ENCODE results near the gene TGFBI.
"Not testable (repeated sequence)": the region's sequence is repeated elsewhere in the genome, so short reads cannot be mapped to it uniquely, and the experiment has no call there.

Gene TGFBI

DNA sequence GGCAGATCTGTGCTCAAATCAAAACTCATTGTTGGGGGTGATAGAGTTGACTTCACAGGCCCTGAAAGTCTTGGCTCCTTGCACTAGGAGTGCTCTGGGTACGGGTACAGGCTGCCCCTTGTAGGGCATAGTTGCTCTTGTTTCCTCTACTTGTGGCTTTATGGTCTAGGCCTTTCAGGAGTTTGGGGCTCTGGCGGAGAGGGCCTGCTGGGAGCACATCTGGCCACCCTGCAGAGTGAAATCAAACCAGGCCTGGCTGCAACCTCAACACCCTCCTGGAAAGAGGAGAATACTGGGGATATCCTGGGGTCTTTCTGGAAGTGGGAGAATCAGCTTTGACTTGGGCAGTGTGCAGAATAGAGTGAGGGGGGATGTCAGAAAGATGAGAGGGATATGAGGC lies 1.5 kb downstream of the TGFBI start:
- DNase-seq: no peak

DNA sequence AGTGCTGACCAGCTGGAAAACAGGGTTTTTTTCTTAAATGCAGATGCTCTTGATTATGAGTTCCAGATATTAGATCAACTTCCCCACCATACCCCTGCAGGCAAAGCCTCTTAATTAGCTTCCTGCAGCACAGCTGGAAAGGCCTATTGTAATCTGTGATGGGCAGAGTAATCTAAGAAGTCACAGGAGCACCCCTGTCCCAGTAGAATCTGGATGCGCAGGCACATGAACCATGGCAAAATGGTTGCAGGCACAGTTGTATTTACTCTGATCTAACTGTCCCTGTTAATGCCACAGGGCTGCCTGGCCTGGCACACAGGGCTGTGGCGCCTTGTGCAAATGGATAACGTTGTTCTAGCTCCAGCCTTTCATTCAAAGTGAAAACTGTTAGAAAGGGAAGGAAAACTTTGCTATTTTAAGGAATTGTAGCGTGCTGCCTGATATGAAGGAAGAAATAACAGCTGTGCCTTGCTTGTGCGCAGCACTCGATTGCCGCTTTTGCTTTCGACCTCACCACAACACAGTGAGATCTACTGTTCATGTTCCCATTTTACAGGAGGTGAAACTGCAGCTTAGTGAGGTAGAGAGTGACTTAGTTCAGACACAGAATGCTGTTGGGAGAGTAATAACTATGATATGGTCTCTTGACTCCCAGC lies 2.3 kb downstream of the TGFBI start:
- DNase-seq: no peak

DNA sequence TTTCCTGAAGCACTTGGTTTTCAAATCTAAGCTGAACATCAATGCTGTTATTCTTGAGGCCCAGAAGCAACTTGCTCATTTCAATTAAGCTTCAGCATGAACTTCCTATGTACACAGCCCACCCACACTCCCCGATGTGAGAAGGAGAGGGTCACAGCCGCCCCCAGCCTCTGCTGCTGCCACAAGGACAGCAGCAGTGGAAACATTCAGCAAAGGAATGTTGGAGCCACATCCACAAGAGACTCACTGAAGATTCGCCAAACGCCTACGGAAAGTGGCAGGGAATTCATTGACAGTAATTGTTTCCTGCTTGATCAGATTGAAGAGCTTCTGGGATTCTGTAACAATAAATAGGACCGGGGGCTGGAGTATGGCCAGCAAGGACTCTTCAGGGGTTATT lies 2.9 kb downstream of the TGFBI start:
- no peak for DNase-seq

DNA sequence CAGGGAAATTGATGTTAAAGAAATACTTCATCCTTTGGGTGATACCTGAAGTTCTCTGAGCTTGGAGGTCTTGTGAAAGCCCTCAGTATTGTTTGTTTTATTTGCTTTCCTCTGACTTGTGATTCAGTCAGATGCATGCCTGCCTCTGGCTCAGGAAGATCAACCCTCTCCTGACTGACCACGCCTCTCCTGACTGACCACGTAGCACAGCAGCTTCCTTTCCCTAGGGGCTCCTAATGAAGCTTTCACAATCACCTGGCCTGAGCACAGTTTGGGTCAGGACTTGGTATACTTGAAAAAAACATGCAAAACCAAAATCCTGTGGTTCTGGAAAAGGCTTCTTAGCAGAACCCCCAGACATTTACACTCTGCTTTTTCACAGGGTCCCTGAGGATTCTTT lies 3.8 kb downstream of the TGFBI start:
- DNase-seq: no peak

DNA sequence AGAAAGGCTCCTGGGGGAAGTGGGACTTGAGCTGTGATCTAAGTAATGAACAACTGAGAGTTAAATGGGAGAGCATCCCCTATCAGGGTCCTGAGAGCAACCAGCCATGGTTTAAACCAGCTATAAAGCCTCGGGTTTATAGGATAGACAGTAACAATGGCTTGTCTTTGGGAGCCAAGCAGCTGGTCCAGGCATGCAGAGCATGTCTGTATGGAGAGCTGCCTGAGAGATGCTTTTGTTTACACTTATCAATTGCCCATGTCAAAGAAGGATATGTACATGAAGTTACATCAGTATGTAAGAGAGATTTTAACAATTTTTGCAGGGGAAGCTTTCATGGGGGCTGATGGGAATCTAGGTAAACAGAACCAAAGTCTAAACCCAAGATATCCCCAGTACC lies 4.4 kb downstream of the TGFBI start:
- DNase-seq: no peak

DNA sequence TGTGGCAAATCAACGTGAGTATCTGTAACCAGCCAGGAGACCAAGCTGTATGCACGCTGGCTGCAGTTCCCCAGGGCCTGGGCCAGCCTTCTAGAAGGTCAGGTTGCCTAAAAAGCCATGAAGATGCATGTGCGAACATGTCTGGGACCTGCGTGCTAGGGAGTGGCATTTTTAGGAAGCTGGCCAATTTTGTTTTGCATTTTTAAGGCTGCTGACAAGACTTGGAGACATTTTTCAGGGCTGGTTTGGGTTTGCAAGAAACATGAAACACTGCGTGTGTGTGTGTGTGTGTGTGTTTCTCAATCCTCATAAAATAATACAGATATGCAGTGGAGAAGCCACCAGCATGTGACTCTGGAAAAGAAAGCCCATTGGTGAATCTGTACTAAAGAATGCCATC lies 5.1 kb downstream of the TGFBI start:
- DNase-seq: no peak

DNA sequence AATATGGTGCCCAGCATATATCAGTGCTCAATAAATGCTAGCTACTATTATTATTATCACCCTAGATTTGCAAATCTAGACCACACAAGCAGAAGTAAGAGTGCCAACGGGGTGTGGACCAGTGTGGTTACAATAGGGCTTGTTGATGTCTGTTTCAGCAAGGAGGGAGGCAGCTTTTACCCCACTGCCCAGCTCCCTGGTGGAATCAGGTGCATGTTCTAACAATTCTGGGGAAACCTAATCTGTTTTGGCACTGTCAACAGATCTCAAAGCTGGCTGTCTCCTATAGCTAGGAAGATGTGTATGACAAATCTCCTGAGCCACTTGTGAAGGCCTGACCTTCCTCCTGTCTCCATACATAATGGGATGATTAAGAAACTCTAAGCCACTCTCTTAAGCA lies 5.7 kb downstream of the TGFBI start:
- no peak for DNase-seq

DNA sequence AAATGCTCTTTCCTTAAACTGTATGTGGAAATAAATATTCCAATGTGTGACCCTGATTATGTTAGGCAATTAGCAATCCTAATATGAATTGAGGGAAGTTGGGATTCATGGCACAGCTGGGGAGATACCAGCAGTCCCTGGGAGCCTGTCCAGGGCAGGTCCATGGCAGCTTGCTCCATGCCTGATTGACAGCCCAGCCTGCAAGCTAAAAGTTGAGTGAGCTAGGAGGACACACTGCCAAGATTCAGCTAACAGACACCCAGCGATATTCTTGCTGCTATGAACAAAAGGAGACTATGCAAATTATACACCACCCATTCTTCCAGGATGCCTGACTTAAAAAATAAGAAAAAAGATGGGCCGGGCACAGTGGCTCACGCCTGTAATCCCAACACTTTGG lies 6.2 kb downstream of the TGFBI start:
- DNase-seq: no peak

DNA sequence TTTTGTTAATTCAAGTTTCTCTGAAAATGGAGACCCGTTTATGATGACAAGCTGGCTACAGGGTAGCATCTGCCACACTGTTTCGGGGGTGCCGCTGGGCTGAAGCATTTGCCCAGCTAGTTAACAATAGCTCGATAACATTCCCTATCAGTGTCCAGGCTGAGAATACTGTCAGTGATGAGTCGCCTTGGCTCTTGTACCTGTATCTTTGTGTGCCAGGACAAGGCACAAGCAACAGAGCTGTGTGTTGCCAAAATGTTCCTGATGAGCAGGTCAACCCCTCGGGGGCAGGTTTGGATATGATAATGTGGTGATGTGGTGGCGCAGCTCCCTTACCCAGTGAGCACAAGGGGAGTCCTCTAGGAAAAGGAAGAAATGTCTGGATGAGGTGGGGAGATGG lies 7.0 kb downstream of the TGFBI start:
- DNase-seq: no peak

DNA sequence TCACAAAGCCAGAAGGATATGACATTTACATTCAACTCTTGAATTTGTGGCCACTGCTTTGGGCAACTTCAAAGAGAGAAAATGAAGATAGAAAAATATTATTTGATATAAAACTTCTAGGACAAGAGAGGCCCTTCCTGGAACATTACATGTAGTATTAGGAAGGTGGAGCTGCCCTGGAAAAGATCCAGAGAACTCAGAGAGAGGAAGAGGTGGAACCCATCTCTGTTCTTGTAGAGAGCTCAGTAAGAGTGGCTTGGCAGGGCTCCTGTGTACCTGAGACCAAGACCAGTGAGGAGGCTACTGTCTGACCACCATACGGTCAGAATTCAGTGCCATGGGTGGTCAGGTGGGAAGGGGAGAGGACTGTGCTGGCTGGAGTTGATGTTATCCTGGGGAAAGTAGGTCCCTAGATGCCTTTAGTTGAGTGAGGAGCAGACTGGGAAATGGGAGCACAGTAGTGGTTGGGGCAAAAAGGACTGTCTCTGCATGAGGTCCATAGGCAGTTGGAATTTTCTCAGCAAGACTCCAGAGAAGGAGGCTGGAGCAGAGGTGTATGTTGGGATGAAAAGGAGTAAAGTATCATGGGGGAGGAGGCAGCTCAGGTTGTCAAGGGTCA lies 7.6 kb downstream of the TGFBI start:
- DNase-seq: no peak

DNA sequence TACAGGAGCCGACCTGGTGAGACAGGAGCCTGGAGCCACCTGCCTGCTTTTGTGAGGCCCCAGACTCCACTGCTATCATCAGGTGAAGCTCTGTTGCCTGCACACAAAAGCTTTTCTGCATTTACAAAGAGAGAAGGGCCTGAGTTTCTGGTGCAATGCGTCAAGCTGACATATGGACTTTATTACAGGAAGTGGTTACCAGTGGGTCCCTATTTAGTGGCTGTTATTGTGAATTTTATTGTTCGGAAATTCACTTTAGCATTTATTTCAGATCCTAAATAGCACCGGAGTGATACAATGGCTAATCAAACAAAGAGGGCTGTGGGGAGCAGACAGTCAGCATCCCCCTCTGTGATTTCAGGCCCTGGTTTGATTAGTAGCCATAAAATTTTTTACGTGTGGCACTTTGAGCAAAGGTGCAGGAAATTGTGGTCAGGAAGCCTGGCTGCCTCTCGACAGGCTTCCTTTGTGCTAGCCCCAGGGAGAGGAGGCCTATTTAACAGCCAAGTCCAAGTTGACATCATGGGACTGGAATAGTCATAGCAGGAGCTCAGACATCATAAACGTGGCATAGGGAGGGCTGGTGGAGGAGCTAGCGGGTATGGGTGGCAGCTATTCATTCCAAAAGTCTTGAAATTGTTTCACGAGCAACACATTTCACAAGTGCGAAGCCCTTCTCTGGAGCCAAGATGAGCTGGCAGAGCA lies 8.4 kb downstream of the TGFBI start:
- no peak for DNase-seq

DNA sequence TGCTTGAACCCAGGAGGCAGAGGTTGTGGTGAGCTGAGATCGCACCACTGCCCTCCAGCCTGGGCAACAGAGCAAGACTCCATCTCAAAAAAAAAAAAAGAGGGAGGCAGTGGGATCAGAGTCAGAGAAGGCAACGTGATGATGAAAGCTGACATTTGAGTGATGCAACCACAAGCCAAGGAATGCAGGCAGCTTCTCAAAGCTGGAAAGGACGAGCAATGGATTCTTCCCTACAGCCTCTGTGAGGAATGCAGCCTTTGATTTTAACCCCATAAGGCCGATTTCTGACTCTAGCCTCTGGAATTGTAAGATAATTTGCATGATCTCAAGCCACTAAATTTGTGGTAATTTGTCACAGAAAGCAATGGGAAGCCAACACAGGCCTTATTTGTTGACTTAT lies 9.8 kb downstream of the TGFBI start:
- DNase-seq: no peak

DNA sequence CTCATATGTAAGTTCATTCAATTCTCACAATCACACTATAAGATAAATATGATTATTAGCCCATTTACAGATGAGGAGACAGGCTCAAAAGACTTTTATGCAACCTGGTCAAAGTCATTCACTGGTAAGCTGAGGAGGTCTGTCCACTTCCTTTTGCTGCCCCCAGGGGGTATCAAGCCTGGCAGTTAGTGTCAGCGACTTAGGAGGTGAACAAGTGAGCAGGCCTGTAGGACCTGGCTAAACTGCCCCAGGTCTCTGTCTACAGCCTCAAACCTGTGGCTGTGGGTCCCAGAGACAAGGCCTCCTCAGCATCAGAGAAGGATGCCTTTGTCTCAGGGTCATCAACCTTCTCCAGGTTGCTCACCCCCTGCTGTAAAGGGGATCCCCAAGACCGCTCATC lies 10.4 kb downstream of the TGFBI start:
- no peak for DNase-seq

DNA sequence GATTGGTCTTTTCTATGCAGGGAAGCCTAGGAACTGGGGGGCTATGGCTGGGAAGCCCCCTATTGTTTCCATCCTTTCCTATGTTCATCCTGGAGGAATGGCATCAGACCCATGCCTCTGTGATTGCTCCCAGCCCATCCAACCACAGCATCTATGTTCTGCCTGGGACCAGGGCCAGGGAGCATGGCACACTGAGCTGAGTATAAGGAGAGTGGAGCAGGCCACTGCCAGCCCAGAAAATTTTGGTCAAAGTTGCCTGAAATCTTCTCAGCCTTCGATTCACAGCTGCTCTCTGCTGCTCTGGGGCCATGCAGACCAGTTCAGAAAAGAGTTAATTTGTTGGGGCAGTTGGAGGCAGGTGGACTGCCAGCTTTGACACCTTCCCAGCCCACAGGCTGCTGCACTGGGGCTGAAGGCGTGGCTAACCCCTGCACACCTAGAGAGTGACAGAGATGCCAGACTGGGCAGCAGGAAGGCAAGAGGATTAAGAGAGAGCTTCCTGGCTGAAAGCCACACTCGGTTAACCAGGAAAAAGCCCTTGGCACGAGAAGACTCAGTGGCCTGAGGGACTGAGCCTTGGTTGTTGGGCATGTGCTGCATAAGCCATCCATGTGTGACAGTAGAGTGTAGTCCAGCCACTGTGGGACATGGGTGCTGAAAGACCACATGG lies 12.1 kb downstream of the TGFBI start:
- no peak for DNase-seq

DNA sequence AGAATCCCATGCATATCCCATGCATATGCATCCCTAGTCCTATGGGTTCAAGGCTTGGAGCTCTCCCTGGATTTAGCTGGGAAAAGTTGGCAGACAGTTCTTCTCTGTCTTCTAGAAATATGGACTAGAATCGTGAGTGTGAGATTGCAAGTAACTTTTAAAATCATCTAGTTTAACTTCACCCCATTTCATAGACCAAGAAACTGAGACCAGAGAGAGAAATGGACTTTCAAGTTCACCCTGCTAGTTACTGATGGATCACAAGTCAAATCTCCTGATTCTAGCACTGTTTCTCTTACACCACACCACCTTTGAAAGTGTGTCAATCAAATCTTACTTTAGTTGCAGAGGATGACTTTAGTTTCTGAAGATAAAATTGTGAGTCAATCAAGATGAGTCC lies 13.4 kb downstream of the TGFBI start:
- no peak for DNase-seq

DNA sequence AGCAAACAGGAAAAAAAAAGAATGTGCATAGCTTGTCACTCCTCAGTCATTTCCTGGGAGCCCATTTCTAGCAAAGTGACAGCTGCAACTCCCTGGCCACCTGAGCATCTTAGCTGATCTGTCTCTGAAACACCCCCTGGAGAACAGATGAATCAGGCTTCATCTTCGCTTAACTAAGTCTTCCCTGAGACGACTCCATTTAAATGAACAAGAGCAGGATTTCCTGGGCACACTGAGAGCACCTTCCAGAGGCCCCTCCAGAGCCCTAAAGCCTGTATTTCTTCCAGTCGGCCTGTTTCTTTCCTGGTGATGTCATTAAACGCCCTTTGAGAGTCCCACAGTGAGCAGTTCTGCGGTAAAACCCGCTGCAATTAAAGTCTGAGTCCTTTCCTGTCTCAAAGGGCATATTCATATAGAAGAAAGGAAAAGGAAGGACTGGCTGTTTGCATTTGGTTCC lies 13.9 kb downstream of the TGFBI start:
- no peak for DNase-seq

DNA sequence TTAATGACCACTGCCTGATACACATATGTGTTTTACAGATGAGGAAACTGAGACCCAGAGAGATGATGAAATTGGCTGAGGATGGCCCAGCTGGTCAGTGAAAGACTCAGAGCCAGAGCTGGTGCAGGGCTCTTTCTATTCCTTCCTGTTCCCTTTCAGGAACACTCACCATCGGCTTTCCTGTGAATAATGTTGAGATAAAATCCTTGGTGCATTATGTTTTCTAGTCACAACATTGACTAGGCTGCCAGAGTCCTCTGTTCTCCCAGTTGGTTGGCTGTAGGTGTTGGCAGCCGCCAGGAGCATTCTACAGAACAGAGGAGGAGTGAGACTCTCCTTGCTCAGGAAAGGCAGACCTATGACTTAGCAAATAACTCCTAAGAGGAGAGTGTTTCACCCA lies 14.8 kb downstream of the TGFBI start:
- DNase-seq: no peak

DNA sequence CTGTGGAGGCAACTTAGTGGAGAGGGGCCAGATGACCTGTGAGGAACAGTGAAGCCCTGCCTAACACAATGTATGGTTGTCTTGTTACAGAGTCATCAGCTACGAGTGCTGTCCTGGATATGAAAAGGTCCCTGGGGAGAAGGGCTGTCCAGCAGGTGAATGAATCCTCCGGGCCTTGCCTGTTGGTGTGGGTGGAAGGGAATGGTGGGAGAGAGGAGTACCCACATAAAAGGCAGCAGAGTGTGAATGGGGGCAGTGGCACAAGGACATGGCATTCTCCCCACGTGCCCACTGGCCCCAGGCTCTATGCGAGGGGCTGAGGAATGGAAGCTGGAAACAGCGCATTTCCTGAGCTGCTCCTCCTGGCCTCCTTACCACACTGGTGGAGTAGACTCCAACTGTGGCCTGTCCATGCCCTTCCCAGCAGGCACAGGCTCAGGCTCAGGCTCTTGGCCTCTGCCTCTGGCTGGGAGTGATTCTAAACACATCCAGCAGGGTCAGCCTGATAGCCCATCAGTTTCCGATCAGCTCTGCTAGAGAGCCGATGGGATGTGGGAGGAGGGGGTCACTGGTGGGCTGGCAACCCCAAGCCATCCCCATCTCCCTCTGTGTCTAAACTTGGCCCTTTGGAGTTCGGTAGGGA lies 15.3 kb downstream of the TGFBI start:
- DNase-seq: no peak

DNA sequence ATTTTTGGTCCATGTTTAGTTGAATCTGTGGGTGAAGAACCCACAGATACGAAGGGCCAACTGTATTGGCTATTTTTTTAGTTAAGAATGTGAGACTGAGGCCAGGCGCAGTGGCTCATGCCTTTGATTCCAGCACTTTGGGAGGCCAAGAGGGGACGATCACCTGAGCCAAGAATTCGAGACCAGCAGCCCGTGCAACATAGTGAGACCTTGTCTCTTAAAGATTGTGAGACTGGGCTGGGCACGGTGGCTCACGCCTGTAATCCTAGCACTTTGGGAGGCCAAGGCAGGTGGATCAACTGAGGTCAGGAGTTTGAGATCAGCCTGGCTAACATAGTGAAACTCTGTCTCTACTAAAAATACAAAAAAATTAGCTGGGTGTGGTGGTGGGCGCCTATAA lies 16.2 kb downstream of the TGFBI start:
- DNase-seq: not testable (repeated sequence)

DNA sequence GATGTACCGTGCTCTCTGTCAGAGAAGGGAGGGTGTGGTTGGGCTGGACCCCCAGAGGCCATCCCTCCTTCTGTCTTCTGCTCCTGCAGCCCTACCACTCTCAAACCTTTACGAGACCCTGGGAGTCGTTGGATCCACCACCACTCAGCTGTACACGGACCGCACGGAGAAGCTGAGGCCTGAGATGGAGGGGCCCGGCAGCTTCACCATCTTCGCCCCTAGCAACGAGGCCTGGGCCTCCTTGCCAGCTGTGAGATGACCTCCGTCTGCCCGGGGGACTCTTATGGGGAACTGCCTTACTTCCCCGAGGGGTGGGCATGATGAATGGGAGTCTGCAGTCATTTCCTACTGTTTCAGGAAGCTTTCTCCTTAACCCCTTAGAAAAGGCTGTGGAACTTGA lies 17.5 kb downstream of the TGFBI start:
- DNase-seq: no peak

DNA sequence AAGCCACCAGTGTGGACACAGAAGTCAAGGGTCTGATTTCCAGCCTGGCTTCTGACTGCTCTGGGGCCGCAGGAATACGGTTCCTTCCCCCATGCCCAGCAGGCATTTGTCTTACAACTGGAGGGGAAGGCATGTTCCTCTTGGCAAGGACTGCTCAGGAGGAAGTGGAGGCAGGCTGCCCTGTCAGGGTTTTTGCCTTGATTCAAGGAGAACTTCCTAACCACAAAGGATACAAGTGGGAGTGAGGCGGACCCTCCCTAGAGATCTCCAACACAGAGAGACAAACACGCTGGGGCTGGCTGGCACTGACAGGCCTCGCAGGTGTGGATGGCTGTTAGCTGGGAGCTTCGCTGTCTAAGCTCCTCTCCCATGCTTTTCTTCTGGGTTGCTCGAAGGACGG lies 19.1 kb downstream of the TGFBI start:
- DNase-seq: no peak

DNA sequence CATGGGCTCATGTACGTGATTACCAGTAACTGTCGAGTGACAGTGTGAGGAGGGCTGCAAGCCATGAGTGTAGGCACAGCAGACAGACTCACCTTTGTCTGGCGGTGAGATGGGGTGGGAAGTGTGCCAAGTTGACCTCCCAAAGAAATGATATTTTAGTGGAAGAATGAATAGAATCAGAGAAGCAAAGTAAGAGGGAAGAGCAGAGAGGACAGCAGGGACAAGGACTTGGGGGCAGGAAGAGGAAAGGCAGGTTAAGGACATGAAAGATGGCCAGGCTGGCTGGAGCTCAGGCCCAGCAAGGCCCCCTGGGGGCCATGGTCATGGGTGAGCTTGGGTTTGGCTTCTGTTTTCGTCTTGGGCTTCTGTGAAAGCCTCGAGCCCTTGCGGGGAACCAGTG lies 20.2 kb downstream of the TGFBI start:
- DNase-seq: no peak

DNA sequence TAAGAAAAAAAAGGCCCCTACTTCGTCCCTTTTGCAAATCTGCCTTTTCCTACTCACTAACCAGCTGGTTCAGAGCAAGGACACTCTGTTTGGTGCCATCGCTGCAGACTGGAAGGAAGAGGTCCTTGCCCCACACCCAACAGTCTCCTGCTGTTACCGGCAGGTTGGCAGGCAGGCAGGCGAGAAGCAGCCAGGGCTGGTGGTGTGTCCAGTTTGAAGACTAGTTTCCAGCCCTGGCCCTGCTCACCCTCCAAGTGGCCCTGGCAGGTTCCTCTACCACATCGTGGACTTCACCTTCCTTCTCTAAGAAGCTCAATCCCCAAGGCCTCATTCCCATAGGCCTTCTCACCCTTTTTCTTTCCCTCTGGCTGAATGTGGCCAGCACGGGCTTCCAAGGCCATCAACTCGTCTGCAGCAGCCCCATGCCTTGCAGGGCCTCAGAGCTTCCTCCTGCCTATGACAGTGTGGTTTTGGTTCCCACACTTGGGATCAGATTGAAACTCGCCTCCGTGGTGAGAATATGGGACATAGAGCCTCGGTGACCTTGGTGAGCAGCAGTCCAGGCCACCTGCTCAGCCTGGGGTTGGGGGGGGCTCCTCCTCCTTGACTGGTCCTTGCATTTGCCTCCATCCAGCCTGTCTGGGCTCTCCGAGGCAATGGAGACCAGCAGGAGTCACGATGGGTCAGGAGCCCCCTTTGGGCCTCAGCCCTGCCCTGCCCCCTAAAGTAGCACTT lies 22.9 kb downstream of the TGFBI start:
- no peak for DNase-seq

Measured in NCI-H1105 (cell line).